Measurements from ENCODE around the gene CFHR2.
"Not testable (repeated sequence)": the region's sequence is repeated elsewhere in the genome, so short reads cannot be mapped to it uniquely, and the experiment has no call there.

CFHR2 gene

GRCh38 chr1:196943568-196943967 is at the start of gene CFHR2:
TSS of gene CFHR2 (plus strand) at chr1:196943738. CDS start at chr1:196943881, 143 bp downstream.
- FAIRE-seq, result not testable (repeated sequence)

GRCh38 chr1:196896355-196896754 is 47.2 kb upstream of the CFHR2 start:
- DNase-seq (ENCODE audit: low spot score) (no peak), FAIRE-seq (no peak)

More at GRCh38 chr1:196943568-196943967, at the start of gene CFHR2:
- not testable (repeated sequence) for DNase-seq (ENCODE audit: low spot score)

GRCh38 chr1:196897158-196897828 is 46.2 kb upstream of the CFHR2 start:
- FAIRE-seq (no peak), DNase-seq (ENCODE audit: low spot score) (no peak)

- no peak for FAIRE-seq
Measured at GRCh38 chr1:196902344-196902743, 41.2 kb upstream of the CFHR2 start.

GRCh38 chr1:196910215-196910614 is 33.3 kb upstream of the CFHR2 start:
- no peak for DNase-seq (ENCODE audit: low spot score)
- FAIRE-seq, result no peak

More at GRCh38 chr1:196902344-196902743, 41.2 kb upstream of the CFHR2 start:
- DNase-seq (ENCODE audit: low spot score), result no peak

- DNase-seq (ENCODE audit: low spot score); FAIRE-seq: not testable (repeated sequence)
Measured at GRCh38 chr1:196912283-196912682, 31.3 kb upstream of the CFHR2 start.

GRCh38 chr1:196926839-196927238 is 16.7 kb upstream of the CFHR2 start:
- not testable (repeated sequence) for FAIRE-seq; DNase-seq (ENCODE audit: low spot score)

- DNase-seq (ENCODE audit: low spot score); FAIRE-seq: not testable (repeated sequence)
Measured at GRCh38 chr1:196932853-196933252, 10.7 kb upstream of the CFHR2 start.

GRCh38 chr1:196933531-196934189 is 9.9 kb upstream of the CFHR2 start:
- no peak for DNase-seq (ENCODE audit: low spot score)

GRCh38 chr1:196941474-196941873 is 2.1 kb upstream of the CFHR2 start:
- not testable (repeated sequence) for FAIRE-seq

More at GRCh38 chr1:196933531-196934189, 9.9 kb upstream of the CFHR2 start:
- no peak for FAIRE-seq

GRCh38 chr1:196951711-196952394 is 8.3 kb downstream of the CFHR2 start:
- no peak for DNase-seq (ENCODE audit: low spot score)

More at GRCh38 chr1:196941474-196941873, 2.1 kb upstream of the CFHR2 start:
- DNase-seq (ENCODE audit: low spot score), result not testable (repeated sequence)

GRCh38 chr1:196954778-196955177 is 11.2 kb downstream of the CFHR2 start:
- no peak for FAIRE-seq
- no peak for DNase-seq (ENCODE audit: low spot score)

More at GRCh38 chr1:196951711-196952394, 8.3 kb downstream of the CFHR2 start:
- no peak for FAIRE-seq

GRCh38 chr1:196955926-196956325 is 12.4 kb downstream of the CFHR2 start:
- FAIRE-seq (no peak), DNase-seq (ENCODE audit: low spot score) (no peak)

- FAIRE-seq (no peak), DNase-seq (ENCODE audit: low spot score) (no peak)
Measured at GRCh38 chr1:196960854-196961253, 17.3 kb downstream of the CFHR2 start.

- FAIRE-seq, result no peak
Measured at GRCh38 chr1:196970182-196970581, 26.6 kb downstream of the CFHR2 start.

GRCh38 chr1:196976278-196976677 is 32.7 kb downstream of the CFHR2 start:
- DNase-seq (ENCODE audit: low spot score) (no peak), FAIRE-seq (no peak)

More at GRCh38 chr1:196970182-196970581, 26.6 kb downstream of the CFHR2 start:
- no peak for DNase-seq (ENCODE audit: low spot score)

- DNase-seq (ENCODE audit: low spot score), result no peak
- FAIRE-seq, result no peak
Measured at GRCh38 chr1:196977278-196977677, 33.7 kb downstream of the CFHR2 start, which contains the start of gene CFHR5. TSS of gene CFHR5 (plus strand) at chr1:196977556. CDS start at chr1:196977665, 109 bp downstream.

- no peak for DNase-seq (ENCODE audit: low spot score)
- FAIRE-seq, result no peak
Measured at GRCh38 chr1:196980859-196981258, 37.3 kb downstream of the CFHR2 start.

GRCh38 chr1:196982247-196982646 is 38.7 kb downstream of the CFHR2 start:
- DNase-seq (ENCODE audit: low spot score), result not testable (repeated sequence)

GRCh38 chr1:196991919-196992651 is 48.5 kb downstream of the CFHR2 start:
- FAIRE-seq; DNase-seq (ENCODE audit: low spot score): not testable (repeated sequence)

More at GRCh38 chr1:196982247-196982646, 38.7 kb downstream of the CFHR2 start:
- FAIRE-seq, result not testable (repeated sequence)

- DNase-seq (ENCODE audit: low spot score), result no peak
- no peak for FAIRE-seq
Measured at GRCh38 chr1:196993916-196994315, 50.4 kb downstream of the CFHR2 start.
